ENCODE data around the gene KCNH3. TPM values are rescaled to one million over a fixed set of nuclear protein-coding genes. Genes with fewer than 3 reads are reported as not detected.
"Not testable (repeated sequence)": the region's sequence is repeated elsewhere in the genome, so short reads cannot be mapped to it uniquely, and the experiment has no call there.

The KCNH3 gene
- polyA plus RNA-seq, 1 donor from 2014 or later, result 0.15 TPM

- H3K4me1 Mint-ChIP-seq, result no peaks in the 10 kb centered on the region
Observed at GRCh38 chr12:49588281-49588680, 49.5 kb downstream of the KCNH3 start.

DNA sequence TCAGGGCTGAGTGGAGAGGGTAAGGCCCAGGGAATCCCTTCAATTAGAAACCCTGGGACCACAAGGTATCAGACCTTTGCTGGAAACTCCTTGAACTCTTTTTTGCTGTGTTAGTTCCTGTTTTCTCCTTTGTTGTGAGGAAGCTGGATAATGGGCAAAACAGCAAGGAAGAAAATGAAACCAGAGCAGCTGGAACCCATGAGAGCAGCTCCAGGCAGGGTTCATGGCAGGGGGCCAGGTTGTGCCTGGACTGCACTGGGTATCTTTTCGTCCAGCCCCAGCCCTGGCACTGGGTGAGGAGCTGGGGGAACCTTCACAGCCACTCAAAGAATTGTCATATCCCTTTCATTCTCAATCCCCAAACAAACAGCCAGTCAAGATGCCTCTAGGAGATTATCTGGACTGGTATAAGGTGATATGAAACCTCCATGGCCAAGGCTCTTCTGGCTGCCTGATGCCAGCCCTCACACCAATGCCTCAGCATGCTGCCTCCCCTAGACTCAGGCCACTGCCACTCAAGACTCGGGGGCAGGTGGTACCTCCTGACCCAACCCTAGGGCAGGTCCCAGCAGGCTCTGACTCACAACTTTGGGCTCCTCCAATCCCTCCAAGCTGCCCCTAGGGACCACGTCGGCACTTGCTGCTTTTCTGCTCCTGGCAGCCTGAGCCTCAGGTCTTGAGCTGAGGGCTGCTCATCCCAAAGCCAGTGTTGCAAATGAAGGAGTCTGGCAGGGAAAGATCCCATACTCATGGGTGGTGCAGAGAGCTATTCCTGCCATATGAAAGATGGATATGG is 50.1 kb downstream of the KCNH3 start:
- no peaks in the 10 kb centered on the region for H3K4me1 Mint-ChIP-seq
- H3K36me3 Mint-ChIP-seq, result peaks cover 7% of the 10 kb centered on the region
- H3K27me3 Mint-ChIP-seq, result no peaks in the 10 kb centered on the region
- H3K27ac Mint-ChIP-seq, result peak overlapping the region in 1 of 3 donors; percentile 85
- H3K9me3 Mint-ChIP-seq, result peaks cover 0 to 7% (median 0%) of the 10 kb centered on the region in 3 donors
- no peak overlapping the region for H3K4me3 Mint-ChIP-seq

More at GRCh38 chr12:49588281-49588680, 49.5 kb downstream of the KCNH3 start:
- peaks cover 0 to 7% (median 0%) of the 10 kb centered on the region in 3 donors for H3K9me3 Mint-ChIP-seq
- H3K27ac Mint-ChIP-seq, result no peak overlapping the region
- no peak overlapping the region for H3K4me3 Mint-ChIP-seq
- H3K27me3 Mint-ChIP-seq, result no peaks in the 10 kb centered on the region
- H3K36me3 Mint-ChIP-seq, result peaks cover 9% of the 10 kb centered on the region

GRCh38 chr12:49598527-49598926 is 59.7 kb downstream of the KCNH3 start:
- Mint-ChIP-seq H3K27me3 (no peaks in the 10 kb centered on the region), H3K4me1 (peaks cover 0 to 2% (median 0%) of the 10 kb centered on the region in 3 donors), H3K9me3 (no peaks in the 10 kb centered on the region), H3K36me3 (peaks cover 4% of the 10 kb centered on the region), H3K27ac (no peak overlapping the region), H3K4me3 (no peak overlapping the region)

DNA sequence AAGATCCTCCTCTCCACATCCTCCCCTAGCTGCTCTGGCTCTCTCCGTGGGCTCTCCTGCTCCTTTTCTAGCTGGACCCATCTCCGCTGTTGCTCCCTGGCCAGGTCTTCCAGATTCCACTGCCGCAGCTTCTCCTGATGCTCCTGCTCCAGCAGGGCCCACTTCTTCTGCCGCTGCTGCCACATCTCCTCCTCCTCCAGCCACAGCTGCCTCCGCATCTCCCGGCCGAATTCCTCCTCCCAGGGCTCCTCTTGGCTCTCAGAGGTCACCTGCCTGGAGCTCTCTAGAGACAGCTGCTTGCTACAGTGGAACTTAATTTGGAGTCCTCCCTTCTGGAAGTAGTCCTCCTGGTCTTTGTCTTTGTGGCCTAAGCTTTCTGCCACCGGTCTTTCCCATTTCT is 61.1 kb downstream of the KCNH3 start:
- Mint-ChIP-seq H3K9me3 (no peaks in the 10 kb centered on the region), H3K36me3 (peaks cover 4% of the 10 kb centered on the region), H3K4me3 (no peak overlapping the region), H3K27ac (no peak overlapping the region), H3K4me1 (peaks cover 0 to 2% (median 0%) of the 10 kb centered on the region in 3 donors), H3K27me3 (no peaks in the 10 kb centered on the region)

DNA sequence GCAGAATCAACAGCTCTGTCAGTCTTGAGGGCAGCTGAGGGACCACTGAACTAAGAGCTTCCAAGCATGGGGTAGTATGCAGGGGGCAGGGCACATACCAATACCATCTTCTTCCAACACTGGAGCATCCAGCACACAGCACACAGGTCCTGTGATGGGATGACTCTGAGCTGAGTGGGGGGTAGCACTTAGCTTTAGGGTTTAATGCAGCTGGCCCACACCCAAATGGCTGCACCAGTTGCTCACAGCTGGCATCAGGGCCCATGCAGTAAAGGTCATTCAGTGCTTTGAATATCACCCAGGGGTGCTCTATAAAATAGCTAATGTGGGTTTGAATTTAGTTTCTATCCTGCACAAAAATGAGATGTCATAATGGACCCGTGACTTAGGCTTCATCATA is 64.9 kb downstream of the KCNH3 start:
- Mint-ChIP-seq H3K27ac (no peak overlapping the region), H3K4me3 (no peak overlapping the region)

DNA sequence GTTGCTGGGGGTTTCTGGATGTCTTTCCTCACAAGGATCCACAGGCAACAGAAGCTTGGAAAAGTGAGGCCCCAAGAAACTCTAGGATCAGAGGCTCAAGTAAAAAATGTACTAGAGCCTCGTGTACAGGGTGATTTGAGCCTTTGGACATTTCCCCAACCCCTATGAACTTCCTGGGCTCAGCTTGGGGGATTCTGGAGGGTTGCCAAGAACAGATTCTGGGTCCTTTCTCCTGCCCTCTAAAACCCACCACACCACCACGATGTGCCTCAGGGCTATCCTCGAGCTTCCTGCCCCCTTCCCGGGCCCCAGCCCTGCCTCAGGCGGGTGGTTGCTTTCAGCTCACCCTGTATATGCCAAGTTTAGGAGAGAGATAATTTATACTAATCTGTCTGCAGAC is 66.0 kb downstream of the KCNH3 start:
- Mint-ChIP-seq H3K27ac (peak overlapping the region in 1 of 3 donors; percentile 23), H3K27me3 (peaks cover 4% of the 10 kb centered on the region), H3K9me3 (peaks cover 0 to under 1% (median 0%) of the 10 kb centered on the region in 3 donors), H3K4me1 (no peaks in the 10 kb centered on the region), H3K4me3 (no peak overlapping the region), H3K36me3 (peaks cover 7% of the 10 kb centered on the region)

More for the DNA sequence above, 64.9 kb downstream of the KCNH3 start:
- Mint-ChIP-seq H3K9me3 (no peaks in the 10 kb centered on the region), H3K36me3 (peaks cover 7% of the 10 kb centered on the region), H3K27me3 (no peaks in the 10 kb centered on the region), H3K4me1 (no peaks in the 10 kb centered on the region)

GRCh38 chr12:49605539-49605938 is 66.7 kb downstream of the KCNH3 start, which contains the start of gene FAM186B:
FAM186B (minus strand) TSS chr12:49605639; CDS start chr12:49605477, 162 bp downstream.
- peak within 1 kb of the TSS in 2 of 3 donors; percentile 23 to 76 for H3K27ac Mint-ChIP-seq
- not testable (repeated sequence) for H3K36me3 Mint-ChIP-seq, H3K27me3 Mint-ChIP-seq, H3K9me3 Mint-ChIP-seq, H3K4me3 Mint-ChIP-seq, H3K4me1 Mint-ChIP-seq

Other genes starting within 250 kb of the KCNH3 start
- gene PRPH, start 243.9 kb upstream of the KCNH3 start, polyA plus RNA-seq, result not detected
- not detected for gene TROAP, start 215.8 kb upstream of the KCNH3 start, polyA plus RNA-seq
- gene C1QL4, start 201.8 kb upstream of the KCNH3 start, polyA plus RNA-seq, result not detected
- not detected for gene DNAJC22, start 192.1 kb upstream of the KCNH3 start, polyA plus RNA-seq
- 19.3 TPM for gene SPATS2, start 171.6 kb upstream of the KCNH3 start, polyA plus RNA-seq
- gene MCRS1, start 29.1 kb downstream of the KCNH3 start, polyA plus RNA-seq, result 57.3 TPM
- 0.16 TPM for gene FAM186B, start 66.6 kb downstream of the KCNH3 start, polyA plus RNA-seq
- 5.7 TPM for gene PRPF40B, start 84.5 kb downstream of the KCNH3 start, polyA plus RNA-seq
- 5.6 TPM for gene FMNL3, start 168.4 kb downstream of the KCNH3 start, polyA plus RNA-seq
- gene TMBIM6, start 202.5 kb downstream of the KCNH3 start, polyA plus RNA-seq, result 710 TPM

Data from IgD-negative memory B cell (primary cell).